Panc1 (cell line): ENCODE measurements around the gene SCARF1. TPM values are rescaled to one million over a fixed set of nuclear protein-coding genes. Genes with fewer than 3 reads are reported as not detected.

Experiments
- ATAC-seq: fragments of 200-7000 bp; cut with Tn5 transposase; 2 replicates; pipeline ENCODE4 v1.9.1; 2020; ENCODE audit warnings: mild to moderate bottlenecking, moderate library complexity
- BruUV-seq: library from RNA; stranded (reverse); fragments of 400-500 nt; replicated peaks from 2 replicates; lab custom pipeline; 2021; lab: Mats Ljungman, UMichigan
- CTCF ChIA-PET: fragments of 300-600 bp; sonication (Branson Sonifier 250); formaldehyde crosslinking; loops from one replicate; lab custom pipeline; 2022; ENCODE audit warnings: antibody characterized with exemption; lab: Charles Lee
- POLR2A ChIA-PET: fragments of 300-600 bp; sonication (Branson Sonifier 250); formaldehyde crosslinking; loops from one replicate; lab custom pipeline; 2022; ENCODE audit warnings: antibody characterized with exemption; lab: Charles Lee
- DNase-seq: peaks from one replicate; pipeline ENCODE4 v3.0.0-alpha.2; 2010; ENCODE audit warnings: low read depth, low spot score
- H3K27ac ChIP-seq: 2 replicates; pipeline ENCODE4 v1.5.1; 2011; ENCODE audit warnings: mild to moderate bottlenecking, low read length, inconsistent platforms
- H3K27me3 ChIP-seq: fragments of 200-500 bp; sonication (Bioruptor generic); 2 replicates; pipeline ENCODE4 v1.6.0; 2014; ENCODE audit warnings: low read length, inconsistent platforms; ENCODE audit not compliant: control insufficient read depth, insufficient read depth
- H3K36me3 ChIP-seq: fragments of 200-500 bp; sonication (Bioruptor generic); 2 replicates; pipeline ENCODE4 v1.5.1; 2014; ENCODE audit warnings: inconsistent platforms, mild to moderate bottlenecking, low read length, moderate library complexity; ENCODE audit not compliant: control insufficient read depth, insufficient read depth
- H3K4me1 ChIP-seq: 2 replicates; pipeline ENCODE4 v1.5.1; 2011; ENCODE audit warnings: inconsistent platforms, mild to moderate bottlenecking, low read length, moderate library complexity; ENCODE audit not compliant: control insufficient read depth, insufficient read depth
- H3K4me3 ChIP-seq, 2 experiments: 2 replicates each; pipeline ENCODE4 v1.5.1; 2011 to 2012; ENCODE audit warnings: low read depth in 2 of 2, low read length in 2 of 2, mild to moderate bottlenecking in 2 of 2, inconsistent platforms in 1 of 2, moderate library complexity in 1 of 2
- H3K9me3 ChIP-seq: fragments of 200-500 bp; sonication (Bioruptor generic); 2 replicates; pipeline ENCODE4 v1.5.1; 2014; ENCODE audit warnings: low read depth, mild to moderate bottlenecking, inconsistent platforms, low read length, moderate library complexity; ENCODE audit not compliant: control insufficient read depth, insufficient read depth
- POLR2AphosphoS5 ChIP-seq: IDR thresholded peaks from 2 replicates; pipeline ENCODE4 v1.6.1; 2012; ENCODE audit warnings: mild to moderate bottlenecking, low read depth, low read length, moderate library complexity
- SIN3A ChIP-seq: IDR thresholded peaks from 2 replicates; pipeline ENCODE4 v1.6.1; 2012; ENCODE audit warnings: low read depth, mild to moderate bottlenecking, low read length, moderate library complexity, borderline replicate concordance; ENCODE audit not compliant: insufficient read depth
- TCF7L2 ChIP-seq: IDR thresholded peaks from 2 replicates; pipeline ENCODE4 v1.6.1; 2011; ENCODE audit warnings: mild to moderate bottlenecking, low read depth, low read length, inconsistent platforms
- in situ Hi-C: cut with HindIII; loops from 2 replicates; pipeline ENCODE4 v1.10.0; 2016; ENCODE audit warnings: low sequenced_read_pairs, low pct_unique_long_range_greater_than_20kb
- intact Hi-C: fragments of 100-400 bp; cut with micrococcal nuclease; formaldehyde crosslinking; loops from one replicate; pipeline ENCODE4 v1.10.0; 2022; ENCODE audit not compliant: unreplicated experiment
- total RNA-seq: library from RNA; stranded (reverse); gene quantifications from one replicate; pipeline ENCODE4 v1.2.1, GENCODE V29; 2021; ENCODE audit not compliant: unreplicated experiment
- TF ChIP-seq, protein P1 (sequence below), 2 experiments: IDR thresholded peaks; 2 replicates each; pipeline ENCODE4 v1.6.1; 2011 to 2012; ENCODE audit warnings: low read depth in 2 of 2, control low read depth in 1 of 2, low read length in 1 of 2, mild to moderate bottlenecking in 1 of 2, moderate library complexity in 1 of 2; ENCODE audit not compliant: insufficient read depth in 1 of 2
- TF ChIP-seq, protein P2 (sequence below): fragments of 450-650 bp; IDR thresholded peaks from 2 replicates; pipeline ENCODE4 v1.5.1; 2017; ENCODE audit warnings: mild to moderate bottlenecking

The SCARF1 gene
- total RNA-seq, 1 experiment from 2014 or later, result 6.6 TPM

- Histone ChIP-seq H3K4me3 (no peak overlapping the region), H3K9me3 (no peaks in the 10 kb centered on the region), H3K27ac (no peak overlapping the region), H3K27me3 (no peaks in the 10 kb centered on the region), H3K4me1 (peaks cover 8% of the 10 kb centered on the region), H3K36me3 (no peaks in the 10 kb centered on the region)
- ATAC-seq (no peak), DNase-seq (no peak)
- intact Hi-C loops, result no loop called here
- in situ Hi-C loops, result no loop called here
- CTCF ChIA-PET, result interaction anchor here (1.2 kb wide), 1 partner anchor 51 kb away, joined by 3 read pairs; no protein-coding TSS in a partner anchor
- POLR2A ChIA-PET, result no interaction called here
- BruUV-seq, result no TSS peak
- no peak for TF ChIP-seq TCF7L2
- no peak for TF ChIP-seq SIN3A
- TF ChIP-seq, protein P1, sequence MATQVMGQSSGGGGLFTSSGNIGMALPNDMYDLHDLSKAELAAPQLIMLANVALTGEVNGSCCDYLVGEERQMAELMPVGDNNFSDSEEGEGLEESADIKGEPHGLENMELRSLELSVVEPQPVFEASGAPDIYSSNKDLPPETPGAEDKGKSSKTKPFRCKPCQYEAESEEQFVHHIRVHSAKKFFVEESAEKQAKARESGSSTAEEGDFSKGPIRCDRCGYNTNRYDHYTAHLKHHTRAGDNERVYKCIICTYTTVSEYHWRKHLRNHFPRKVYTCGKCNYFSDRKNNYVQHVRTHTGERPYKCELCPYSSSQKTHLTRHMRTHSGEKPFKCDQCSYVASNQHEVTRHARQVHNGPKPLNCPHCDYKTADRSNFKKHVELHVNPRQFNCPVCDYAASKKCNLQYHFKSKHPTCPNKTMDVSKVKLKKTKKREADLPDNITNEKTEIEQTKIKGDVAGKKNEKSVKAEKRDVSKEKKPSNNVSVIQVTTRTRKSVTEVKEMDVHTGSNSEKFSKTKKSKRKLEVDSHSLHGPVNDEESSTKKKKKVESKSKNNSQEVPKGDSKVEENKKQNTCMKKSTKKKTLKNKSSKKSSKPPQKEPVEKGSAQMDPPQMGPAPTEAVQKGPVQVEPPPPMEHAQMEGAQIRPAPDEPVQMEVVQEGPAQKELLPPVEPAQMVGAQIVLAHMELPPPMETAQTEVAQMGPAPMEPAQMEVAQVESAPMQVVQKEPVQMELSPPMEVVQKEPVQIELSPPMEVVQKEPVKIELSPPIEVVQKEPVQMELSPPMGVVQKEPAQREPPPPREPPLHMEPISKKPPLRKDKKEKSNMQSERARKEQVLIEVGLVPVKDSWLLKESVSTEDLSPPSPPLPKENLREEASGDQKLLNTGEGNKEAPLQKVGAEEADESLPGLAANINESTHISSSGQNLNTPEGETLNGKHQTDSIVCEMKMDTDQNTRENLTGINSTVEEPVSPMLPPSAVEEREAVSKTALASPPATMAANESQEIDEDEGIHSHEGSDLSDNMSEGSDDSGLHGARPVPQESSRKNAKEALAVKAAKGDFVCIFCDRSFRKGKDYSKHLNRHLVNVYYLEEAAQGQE (IDR thresholded peaks at IDR 0.05; ENCODE audit: insufficient read depth in 1 of 2, low read depth in 2 of 2, low read length in 1 of 2), result no peak
- no peak for TF ChIP-seq POLR2AphosphoS5
- TF ChIP-seq, protein P2, sequence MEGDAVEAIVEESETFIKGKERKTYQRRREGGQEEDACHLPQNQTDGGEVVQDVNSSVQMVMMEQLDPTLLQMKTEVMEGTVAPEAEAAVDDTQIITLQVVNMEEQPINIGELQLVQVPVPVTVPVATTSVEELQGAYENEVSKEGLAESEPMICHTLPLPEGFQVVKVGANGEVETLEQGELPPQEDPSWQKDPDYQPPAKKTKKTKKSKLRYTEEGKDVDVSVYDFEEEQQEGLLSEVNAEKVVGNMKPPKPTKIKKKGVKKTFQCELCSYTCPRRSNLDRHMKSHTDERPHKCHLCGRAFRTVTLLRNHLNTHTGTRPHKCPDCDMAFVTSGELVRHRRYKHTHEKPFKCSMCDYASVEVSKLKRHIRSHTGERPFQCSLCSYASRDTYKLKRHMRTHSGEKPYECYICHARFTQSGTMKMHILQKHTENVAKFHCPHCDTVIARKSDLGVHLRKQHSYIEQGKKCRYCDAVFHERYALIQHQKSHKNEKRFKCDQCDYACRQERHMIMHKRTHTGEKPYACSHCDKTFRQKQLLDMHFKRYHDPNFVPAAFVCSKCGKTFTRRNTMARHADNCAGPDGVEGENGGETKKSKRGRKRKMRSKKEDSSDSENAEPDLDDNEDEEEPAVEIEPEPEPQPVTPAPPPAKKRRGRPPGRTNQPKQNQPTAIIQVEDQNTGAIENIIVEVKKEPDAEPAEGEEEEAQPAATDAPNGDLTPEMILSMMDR, result no peak
Measured at GRCh38 chr17:1625053-1625452, 20.5 kb downstream of the SCARF1 start.

DNA sequence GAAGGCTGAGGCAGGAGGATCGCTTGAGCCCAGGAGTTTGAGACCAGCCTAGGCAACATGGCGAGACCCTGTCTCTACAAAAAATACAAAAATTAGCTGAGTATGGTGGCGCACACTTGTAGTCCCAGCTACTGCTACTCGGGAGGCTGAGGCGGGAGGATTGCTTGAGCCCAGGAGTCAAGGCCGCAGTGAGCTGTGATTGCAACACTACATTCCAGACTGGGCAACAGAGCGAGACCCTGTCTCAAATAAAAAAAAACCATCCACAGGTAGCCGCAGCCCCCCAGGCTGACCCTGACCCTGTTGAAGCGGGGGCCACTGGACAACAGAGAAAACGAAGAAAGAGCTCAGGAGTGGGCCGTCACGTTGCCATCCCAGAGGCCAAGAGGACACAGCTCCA is 20.9 kb downstream of the SCARF1 start:
- DNase-seq (no peak), ATAC-seq (no peak)
- H3K4me3 ChIP-seq, result no peak overlapping the region
- intact Hi-C loops (no loop called here), in situ Hi-C loops (no loop called here)
- BruUV-seq, result no TSS peak
- TF ChIP-seq SIN3A (no peak), POLR2AphosphoS5 (no peak), TCF7L2 (no peak)
- TF ChIP-seq, protein P1 (IDR thresholded peaks at IDR 0.05; ENCODE audit: insufficient read depth in 1 of 2, low read depth in 2 of 2, low read length in 1 of 2), result no peak
- TF ChIP-seq, protein P2, result no peak
- H3K27me3 ChIP-seq, result no peaks in the 10 kb centered on the region
- POLR2A ChIA-PET, result no interaction called here
- no peaks in the 10 kb centered on the region for H3K9me3 ChIP-seq
- no peak overlapping the region for H3K27ac ChIP-seq
- CTCF ChIA-PET, result interaction anchor here (1.2 kb wide), 1 partner anchor 51 kb away, joined by 3 read pairs; no protein-coding TSS in a partner anchor
- H3K36me3 ChIP-seq, result no peaks in the 10 kb centered on the region
- peaks cover 8% of the 10 kb centered on the region for H3K4me1 ChIP-seq
